ENCODE data around the gene TAF8.

DNA sequence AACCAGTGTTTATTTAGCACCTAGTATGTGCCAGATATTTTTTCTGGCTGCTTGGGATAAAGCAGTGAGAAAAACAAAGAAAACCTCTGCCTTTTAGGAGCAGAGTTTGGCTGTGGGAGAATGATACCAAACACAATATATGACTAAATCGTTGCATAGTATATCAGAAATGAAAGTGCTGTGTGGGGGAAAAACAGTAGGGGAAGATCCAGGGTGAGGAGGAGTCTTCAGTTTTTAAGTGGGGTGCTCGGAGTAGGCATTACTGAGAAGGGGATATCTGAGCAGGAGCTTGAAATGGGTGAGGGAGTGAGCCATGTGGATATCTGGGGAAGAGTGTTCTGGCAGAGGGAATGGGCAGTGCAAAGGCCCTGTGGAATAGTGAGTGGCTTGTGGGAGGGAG is 23.0 kb downstream of the TAF8 start:
- TF ChIP-seq, protein P1, sequence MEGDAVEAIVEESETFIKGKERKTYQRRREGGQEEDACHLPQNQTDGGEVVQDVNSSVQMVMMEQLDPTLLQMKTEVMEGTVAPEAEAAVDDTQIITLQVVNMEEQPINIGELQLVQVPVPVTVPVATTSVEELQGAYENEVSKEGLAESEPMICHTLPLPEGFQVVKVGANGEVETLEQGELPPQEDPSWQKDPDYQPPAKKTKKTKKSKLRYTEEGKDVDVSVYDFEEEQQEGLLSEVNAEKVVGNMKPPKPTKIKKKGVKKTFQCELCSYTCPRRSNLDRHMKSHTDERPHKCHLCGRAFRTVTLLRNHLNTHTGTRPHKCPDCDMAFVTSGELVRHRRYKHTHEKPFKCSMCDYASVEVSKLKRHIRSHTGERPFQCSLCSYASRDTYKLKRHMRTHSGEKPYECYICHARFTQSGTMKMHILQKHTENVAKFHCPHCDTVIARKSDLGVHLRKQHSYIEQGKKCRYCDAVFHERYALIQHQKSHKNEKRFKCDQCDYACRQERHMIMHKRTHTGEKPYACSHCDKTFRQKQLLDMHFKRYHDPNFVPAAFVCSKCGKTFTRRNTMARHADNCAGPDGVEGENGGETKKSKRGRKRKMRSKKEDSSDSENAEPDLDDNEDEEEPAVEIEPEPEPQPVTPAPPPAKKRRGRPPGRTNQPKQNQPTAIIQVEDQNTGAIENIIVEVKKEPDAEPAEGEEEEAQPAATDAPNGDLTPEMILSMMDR (IDR thresholded peaks at IDR 0.05): no peak
- no peak for TF ChIP-seq POLR2A (IDR thresholded peaks at IDR 0.05)

Measured in esophagus squamous epithelium (tissue), 4 donors.